Suprapubic skin (tissue), 4 donors: ENCODE results near the gene CHST8. TPM values are rescaled to one million over a fixed set of nuclear protein-coding genes. Genes with fewer than 3 reads are reported as not detected.
A peak's percentile ranks its signal among the peaks of the same experiment; 100 is the strongest.

Source experiments
- DNase-seq, 2 donors: peaks; one replicate each; pipeline ENCODE4 v3.0.0-alpha.2; 2019; ENCODE audit warnings: low spot score in 2 of 2
- H3K27ac ChIP-seq: fragments of 200-600 bp; sonication (generic); one replicate; pipeline ENCODE4 v1.5.1; 2019
- H3K27me3 ChIP-seq: fragments of 200-600 bp; sonication (generic); one replicate; pipeline ENCODE4 v1.5.1; 2019
- H3K36me3 ChIP-seq: fragments of 200-600 bp; sonication (generic); one replicate; pipeline ENCODE4 v1.5.1; 2019
- H3K4me1 ChIP-seq: fragments of 200-600 bp; sonication (generic); one replicate; pipeline ENCODE4 v1.5.1; 2019
- H3K4me3 ChIP-seq: fragments of 200-600 bp; sonication (generic); one replicate; pipeline ENCODE4 v1.5.1; 2019; ENCODE audit warnings: mild to moderate bottlenecking
- H3K9me3 ChIP-seq: fragments of 200-600 bp; sonication (generic); one replicate; pipeline ENCODE4 v1.5.1; 2019
- CTCF ChIP-seq, 2 donors: fragments of 200-600 bp in 1 of 2; fragments of 450-650 bp in 1 of 2; sonication (generic) in 1 of 2; IDR thresholded peaks; one replicate each; pipeline ENCODE4 v1.5.1; 2016 to 2019; ENCODE audit warnings: antibody characterized with exemption in 2 of 2, mild to moderate bottlenecking in 1 of 2, moderate library complexity in 1 of 2
- EP300 ChIP-seq: sonication (generic); formaldehyde crosslinking; IDR thresholded peaks from one replicate; pipeline ENCODE4 v1.6.1; 2017; ENCODE audit warnings: antibody characterized with exemption
- POLR2A ChIP-seq, 2 donors: fragments of 450-650 bp; IDR thresholded peaks; one replicate each; pipeline ENCODE4 v1.6.1; 2017; ENCODE audit warnings: antibody characterized with exemption in 2 of 2, mild to moderate bottlenecking in 2 of 2, moderate library complexity in 2 of 2
- POLR2AphosphoS5 ChIP-seq, 3 donors: sonication (generic); formaldehyde crosslinking; IDR thresholded peaks; one replicate each; pipeline ENCODE4 v1.6.1; 2017; ENCODE audit warnings: antibody characterized with exemption in 3 of 3
- WGBS: methylation state at CpG from one replicate; pipeline ENCODE4 v1.1.5; 2018; 5-methylcytosine and 5-hydroxymethylcytosine counted together
- total RNA-seq, 4 donors: library from RNA; depleted of rRNA; stranded (reverse); fragments of >200 nt; gene quantifications; one replicate each; pipeline ENCODE4 v1.1.0, GENCODE V29; 2016

The CHST8 gene
- total RNA-seq, 4 donors from 2014 or later = 0.36 TPM; not detected in 3

DNA sequence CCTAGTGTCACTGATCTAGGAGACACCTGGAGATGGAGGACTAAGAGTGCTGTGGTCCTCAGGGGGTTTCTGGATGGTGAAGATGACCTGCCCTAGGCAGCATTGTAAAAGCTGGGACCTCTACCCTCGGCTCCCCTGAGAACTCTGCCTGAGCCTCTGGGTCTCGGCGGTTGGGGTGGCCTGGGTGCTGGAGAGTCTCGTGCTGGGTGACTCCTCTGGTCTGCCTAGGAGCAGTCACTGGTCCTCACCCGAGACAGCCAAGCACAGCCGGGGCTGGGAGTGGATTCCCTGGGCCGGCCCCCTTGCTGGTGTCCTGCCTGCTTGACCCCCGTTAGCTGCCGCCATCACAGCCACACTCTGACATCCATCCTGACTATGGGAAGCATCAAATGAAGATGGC, 181.6 kb downstream of the CHST8 start:
- TF ChIP-seq CTCF (IDR thresholded peaks at IDR 0.05) = no peak
- TF ChIP-seq POLR2AphosphoS5 (IDR thresholded peaks at IDR 0.05) = no peak
- TF ChIP-seq POLR2A (IDR thresholded peaks at IDR 0.05) = no peak
- TF ChIP-seq EP300 = no peak
- Histone ChIP-seq H3K27ac (peak overlapping the region; percentile 26), H3K4me1 (peaks cover 58% of the 10 kb centered on the region), H3K9me3 (no peaks in the 10 kb centered on the region), H3K27me3 (no peaks in the 10 kb centered on the region), H3K4me3 (no peak overlapping the region), H3K36me3 (peaks cover 33% of the 10 kb centered on the region)
- DNase-seq = no peak
- WGBS = 92% methylated on average over 2 of the region's 9 CpGs

GRCh38 chr19:33804021-33804799, 182.5 kb downstream of the CHST8 start:
- H3K27me3 ChIP-seq = no peaks in the 10 kb centered on the region
- peaks cover 37% of the 10 kb centered on the region for H3K36me3 ChIP-seq
- TF ChIP-seq CTCF (IDR thresholded peaks at IDR 0.05) = no peak
- TF ChIP-seq POLR2AphosphoS5 (IDR thresholded peaks at IDR 0.05) = no peak
- TF ChIP-seq POLR2A (IDR thresholded peaks at IDR 0.05) = no peak
- TF ChIP-seq EP300 = no peak
- H3K4me1 ChIP-seq = peaks cover 52% of the 10 kb centered on the region
- no peak overlapping the region for H3K4me3 ChIP-seq
- DNase-seq = no peak
- peak overlapping the region; percentile 26 for H3K27ac ChIP-seq
- WGBS = 63% methylated on average over 6 of the region's 10 CpGs
- no peaks in the 10 kb centered on the region for H3K9me3 ChIP-seq

GRCh38 chr19:33805313-33805712, 183.6 kb downstream of the CHST8 start:
- no peak for DNase-seq
- peaks cover 43% of the 10 kb centered on the region for H3K4me1 ChIP-seq

GRCh38 chr19:33805840-33806433, 184.2 kb downstream of the CHST8 start:
- peak overlapping the region; percentile 77 for H3K27ac ChIP-seq
- H3K36me3 ChIP-seq = peaks cover 40% of the 10 kb centered on the region
- H3K4me1 ChIP-seq = peaks cover 43% of the 10 kb centered on the region
- 33% methylated on average over 2 of the region's 9 CpGs for WGBS
- no peaks in the 10 kb centered on the region for H3K9me3 ChIP-seq
- TF ChIP-seq POLR2A (IDR thresholded peaks at IDR 0.05) (no peak), CTCF (IDR thresholded peaks at IDR 0.05) (no peak), POLR2AphosphoS5 (IDR thresholded peaks at IDR 0.05) (no peak), EP300 (no peak)
- no peak overlapping the region for H3K4me3 ChIP-seq
- no peaks in the 10 kb centered on the region for H3K27me3 ChIP-seq
- no peak for DNase-seq

More at GRCh38 chr19:33805313-33805712, 183.6 kb downstream of the CHST8 start:
- TF ChIP-seq EP300 (no peak), POLR2AphosphoS5 (IDR thresholded peaks at IDR 0.05) (no peak), CTCF (IDR thresholded peaks at IDR 0.05) (no peak), POLR2A (IDR thresholded peaks at IDR 0.05) (no peak)
- no peak overlapping the region for H3K4me3 ChIP-seq
- H3K36me3 ChIP-seq = peaks cover 36% of the 10 kb centered on the region
- no peaks in the 10 kb centered on the region for H3K27me3 ChIP-seq
- H3K27ac ChIP-seq = peak overlapping the region; percentile 77
- no CpG with 5 or more reads among the region's 3 CpGs for WGBS
- no peaks in the 10 kb centered on the region for H3K9me3 ChIP-seq

GRCh38 chr19:33806434-33806881, 184.7 kb downstream of the CHST8 start:
- Histone ChIP-seq H3K36me3 (peaks cover 41% of the 10 kb centered on the region), H3K27me3 (no peaks in the 10 kb centered on the region), H3K4me1 (peaks cover 43% of the 10 kb centered on the region), H3K27ac (peak overlapping the region; percentile 77), H3K9me3 (no peaks in the 10 kb centered on the region), H3K4me3 (no peak overlapping the region)
- no peak for DNase-seq
- WGBS = 72% methylated on average over 5 of the region's 8 CpGs
- TF ChIP-seq POLR2AphosphoS5 (IDR thresholded peaks at IDR 0.05) = no peak
- no peak for TF ChIP-seq POLR2A (IDR thresholded peaks at IDR 0.05)
- no peak for TF ChIP-seq CTCF (IDR thresholded peaks at IDR 0.05)
- no peak for TF ChIP-seq EP300
